Mucosa of descending colon (tissue), 3 donors: ENCODE data around the gene PPP2R3B. TPM values are rescaled to one million over a fixed set of nuclear protein-coding genes. Genes with fewer than 3 reads are reported as not detected.

ENCODE experiments used
- ATAC-seq: fragments of 200-7000 bp; cut with Tn5 transposase; one replicate; pipeline ENCODE4 v1.9.1; 2020; ENCODE audit warnings: mild to moderate bottlenecking, moderate library complexity
- DNase-seq, 3 donors: peaks; one replicate each; pipeline ENCODE4 v3.0.0-alpha.2; 2020
- H3K36me3 ChIP-seq: fragments of 200-600 bp; one replicate; pipeline ENCODE4 v1.8.0; 2021; ENCODE audit warnings: low read depth, mild to moderate bottlenecking
- H3K4me1 ChIP-seq: fragments of 200-600 bp; one replicate; pipeline ENCODE4 v1.8.0; 2021; ENCODE audit warnings: low read depth, mild to moderate bottlenecking
- H3K4me3 ChIP-seq: fragments of 200-600 bp; one replicate; pipeline ENCODE4 v1.8.0; 2021; ENCODE audit warnings: mild to moderate bottlenecking
- H3K9me3 ChIP-seq: fragments of 200-600 bp; one replicate; pipeline ENCODE4 v1.8.0; 2021; ENCODE audit warnings: mild to moderate bottlenecking
- CTCF ChIP-seq: fragments of 200-600 bp; IDR thresholded peaks from one replicate; pipeline ENCODE4 v1.8.0; 2022; ENCODE audit warnings: antibody characterized with exemption, mild to moderate bottlenecking
- intact Hi-C, 2 donors: fragments of 100-400 bp; cut with DNase I in 1 of 2; cut with micrococcal nuclease in 1 of 2; formaldehyde crosslinking; loops; one replicate each; pipeline versions ENCODE4 v1.11.0 to v1.11.1; 2022; cut with DNase I, micrococcal nuclease
- total RNA-seq, 3 donors: library from RNA; stranded (reverse); fragmentation: NEBNext Ultra II Directional in 2 of 3; extraction: Animal tissue kit (Norgen Biotek cat#: 25700) in 2 of 3; gene quantifications; one replicate each; pipeline versions ENCODE4 v1.2.1 to v1.2.4, GENCODE V29; 2021 to 2023
- donor health status: DM: no; HTN: no; CAD: no; lungs with moderate emphysema.
- donor health status: DM: no; HTN: no; CAD: no.
- donor health status: DM: no; HTN: yes; CAD: no.

PPP2R3B gene
- total RNA-seq, 3 donors from 2014 or later: 9.2 to 11.6 (median 11.2) TPM

- Histone ChIP-seq H3K4me1 (no peaks in the 10 kb centered on the region), H3K4me3 (no peak overlapping the region), H3K36me3 (no peaks in the 10 kb centered on the region), H3K9me3 (no peaks in the 10 kb centered on the region)
- TF ChIP-seq CTCF: no peak
- ATAC-seq (no peak), DNase-seq (no peak)
- intact Hi-C loops: no loop called here
Measured at GRCh38 chrX:413322-414201, 26.9 kb upstream of the PPP2R3B start.

GRCh38 chrX:410296-410695 is 23.6 kb upstream of the PPP2R3B start:
- DNase-seq: no peak
- Histone ChIP-seq H3K4me1 (no peaks in the 10 kb centered on the region), H3K9me3 (no peaks in the 10 kb centered on the region), H3K36me3 (no peaks in the 10 kb centered on the region), H3K4me3 (no peak overlapping the region)
- TF ChIP-seq CTCF: no peak
- ATAC-seq: no peak
- intact Hi-C loops: no loop called here

- no peak overlapping the region for H3K4me3 ChIP-seq
- H3K4me1 ChIP-seq: no peaks in the 10 kb centered on the region
- H3K9me3 ChIP-seq: no peaks in the 10 kb centered on the region
- no peak for DNase-seq
- no peak for TF ChIP-seq CTCF
- no peak for ATAC-seq
- H3K36me3 ChIP-seq: no peaks in the 10 kb centered on the region
- intact Hi-C loops: no loop called here
Measured at GRCh38 chrX:405149-405548, 18.4 kb upstream of the PPP2R3B start.

GRCh38 chrX:404656-405055 is 17.9 kb upstream of the PPP2R3B start:
- no peak for ATAC-seq
- no peaks in the 10 kb centered on the region for H3K4me1 ChIP-seq
- no peaks in the 10 kb centered on the region for H3K9me3 ChIP-seq
- H3K4me3 ChIP-seq: no peak overlapping the region
- no peak for TF ChIP-seq CTCF
- no peaks in the 10 kb centered on the region for H3K36me3 ChIP-seq
- intact Hi-C loops: no loop called here
- DNase-seq: no peak

GRCh38 chrX:402857-403256 is 16.1 kb upstream of the PPP2R3B start:
- Histone ChIP-seq H3K36me3 (no peaks in the 10 kb centered on the region), H3K4me1 (no peaks in the 10 kb centered on the region), H3K9me3 (no peaks in the 10 kb centered on the region), H3K4me3 (no peak overlapping the region)
- no peak for TF ChIP-seq CTCF
- intact Hi-C loops: no loop called here
- DNase-seq: no peak
- ATAC-seq: no peak
